GM18508 (cell line): Measurements from ENCODE around the gene AKAP6.
"Not testable (repeated sequence)": the region's sequence is repeated elsewhere in the genome, so short reads cannot be mapped to it uniquely, and the experiment has no call there.

Experiments
- ATAC-seq: cut with Tn5 transposase; IDR thresholded peaks from one replicate; pipeline ENCODE4 v1.9.1; 2021; ENCODE audit warnings: moderate number of reproducible peaks; ENCODE audit not compliant: insufficient read depth, unreplicated experiment

The AKAP6 gene

GRCh38 chr14:32764131-32764530, 435.0 kb downstream of the AKAP6 start:
- ATAC-seq, result no peak

GRCh38 chr14:32770422-32770821, 441.3 kb downstream of the AKAP6 start:
- ATAC-seq, result no peak

- ATAC-seq, result no peak
Measured at GRCh38 chr14:32774214-32774613, 445.1 kb downstream of the AKAP6 start.

GRCh38 chr14:32779840-32780239, 450.7 kb downstream of the AKAP6 start:
- ATAC-seq, result no peak

GRCh38 chr14:32784405-32784804, 455.3 kb downstream of the AKAP6 start:
- ATAC-seq, result no peak

- ATAC-seq, result no peak
Measured at GRCh38 chr14:32785585-32785984, 456.5 kb downstream of the AKAP6 start.

GRCh38 chr14:32786886-32787285, 457.8 kb downstream of the AKAP6 start:
- ATAC-seq, result no peak

- not testable (repeated sequence) for ATAC-seq
Measured at GRCh38 chr14:32793033-32793432, 463.9 kb downstream of the AKAP6 start.

- ATAC-seq, result no peak
Measured at GRCh38 chr14:32800320-32800719, 471.2 kb downstream of the AKAP6 start.

GRCh38 chr14:32802295-32802694, 473.2 kb downstream of the AKAP6 start:
- no peak for ATAC-seq

- no peak for ATAC-seq
Measured at GRCh38 chr14:32805979-32806378, 476.9 kb downstream of the AKAP6 start.

- no peak for ATAC-seq
Measured at GRCh38 chr14:32808644-32809043, 479.5 kb downstream of the AKAP6 start.

- ATAC-seq, result no peak
Measured at GRCh38 chr14:32809255-32809654, 480.2 kb downstream of the AKAP6 start.

GRCh38 chr14:32813401-32813800, 484.3 kb downstream of the AKAP6 start:
- no peak for ATAC-seq

- ATAC-seq, result no peak
Measured at GRCh38 chr14:32814721-32815120, 485.6 kb downstream of the AKAP6 start.

- ATAC-seq, result no peak
Measured at GRCh38 chr14:32816588-32816987, 487.5 kb downstream of the AKAP6 start.

GRCh38 chr14:32817780-32818179, 488.7 kb downstream of the AKAP6 start:
- no peak for ATAC-seq

- no peak for ATAC-seq
Measured at GRCh38 chr14:32818581-32818980, 489.5 kb downstream of the AKAP6 start.

- ATAC-seq, result no peak
Measured at GRCh38 chr14:32820181-32820580, 491.1 kb downstream of the AKAP6 start.

GRCh38 chr14:32820682-32821081, 491.6 kb downstream of the AKAP6 start:
- ATAC-seq, result no peak

GRCh38 chr14:32821964-32822653, 493.0 kb downstream of the AKAP6 start:
- ATAC-seq, result no peak

GRCh38 chr14:32823706-32824105, 494.6 kb downstream of the AKAP6 start:
- ATAC-seq, result no peak

GRCh38 chr14:32824195-32824594, 495.1 kb downstream of the AKAP6 start:
- ATAC-seq, result no peak
